HG02798 (cell line): ENCODE data around the gene MYO3B.

Source experiments
- ATAC-seq: cut with Tn5 transposase; IDR thresholded peaks from one replicate; pipeline ENCODE4 v1.9.1; 2021; ENCODE audit warnings: mild to moderate bottlenecking; ENCODE audit not compliant: unreplicated experiment, poor library complexity

Gene MYO3B

DNA sequence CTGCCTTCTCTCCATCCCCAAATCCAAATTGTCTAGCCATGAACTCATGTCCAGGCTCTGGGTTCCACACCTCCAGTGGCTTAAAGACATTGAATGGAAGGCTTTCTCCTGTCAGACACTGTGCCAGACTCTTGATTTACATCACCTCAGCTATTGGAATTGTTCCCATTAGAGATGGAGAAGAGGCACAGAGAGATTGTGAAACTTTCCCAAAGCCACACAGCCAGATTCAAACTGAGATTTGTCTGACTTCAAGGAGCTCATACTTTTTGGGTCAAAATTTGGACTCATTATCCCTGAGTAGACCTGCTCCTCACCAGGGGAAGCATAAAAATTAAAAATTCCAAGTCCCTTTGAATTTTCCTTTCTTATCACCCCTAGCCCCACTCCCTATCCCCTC lies 18.9 kb upstream of the MYO3B start:
- no peak for ATAC-seq

DNA sequence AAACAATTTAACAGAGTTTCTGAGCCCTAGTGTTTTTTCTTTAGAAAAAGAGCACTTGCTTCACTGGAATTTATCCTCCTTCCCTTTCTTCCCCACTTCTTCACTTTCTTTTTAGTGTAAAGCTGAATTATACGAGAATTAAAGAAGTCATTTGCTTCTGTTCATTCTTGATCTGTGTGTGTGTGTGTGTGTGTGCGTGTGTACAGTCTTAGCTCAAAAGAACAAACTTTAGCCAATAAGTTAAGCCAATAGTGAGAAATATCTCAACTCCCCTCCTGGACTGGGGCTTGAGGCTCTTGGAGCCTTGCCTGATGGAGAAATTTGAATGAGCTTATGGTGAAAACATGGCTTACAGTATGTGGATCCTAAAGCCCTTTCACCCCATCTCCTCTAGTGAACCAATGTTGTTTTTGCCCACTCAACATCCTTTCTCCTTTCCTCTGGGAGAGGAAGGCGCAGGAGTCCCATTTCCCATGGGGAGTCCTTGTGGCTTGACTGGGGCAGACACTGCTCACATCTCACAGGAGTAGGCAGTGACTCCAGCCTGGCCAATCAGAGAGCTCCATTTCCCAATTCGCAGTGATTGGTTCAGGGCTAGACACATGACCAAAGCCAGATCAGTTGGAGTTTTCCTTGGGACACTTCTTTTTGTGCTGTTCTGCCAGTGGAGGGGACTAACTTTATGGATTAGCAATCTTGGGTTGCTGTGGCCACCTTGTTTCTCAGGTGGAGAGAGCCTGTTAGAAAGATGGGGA lies 16.3 kb upstream of the MYO3B start:
- no peak for ATAC-seq

DNA sequence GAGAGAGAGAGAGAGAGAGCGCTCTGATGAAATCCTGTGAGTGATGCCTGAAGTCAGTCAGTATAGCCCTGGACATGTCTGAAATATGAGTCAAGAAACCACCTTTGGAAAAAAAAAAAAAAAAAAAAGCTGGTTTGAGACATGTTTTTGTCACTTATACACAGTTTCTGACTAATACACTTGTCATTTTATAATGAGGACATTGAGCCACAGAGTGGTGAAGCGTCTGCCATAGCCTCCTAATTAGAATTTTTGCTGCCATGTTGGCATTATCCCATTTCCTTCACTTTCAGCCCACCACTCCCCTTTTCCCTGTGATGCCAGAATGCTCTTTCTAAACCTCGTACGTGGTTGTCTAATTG lies 15.7 kb upstream of the MYO3B start:
- no peak for ATAC-seq

DNA sequence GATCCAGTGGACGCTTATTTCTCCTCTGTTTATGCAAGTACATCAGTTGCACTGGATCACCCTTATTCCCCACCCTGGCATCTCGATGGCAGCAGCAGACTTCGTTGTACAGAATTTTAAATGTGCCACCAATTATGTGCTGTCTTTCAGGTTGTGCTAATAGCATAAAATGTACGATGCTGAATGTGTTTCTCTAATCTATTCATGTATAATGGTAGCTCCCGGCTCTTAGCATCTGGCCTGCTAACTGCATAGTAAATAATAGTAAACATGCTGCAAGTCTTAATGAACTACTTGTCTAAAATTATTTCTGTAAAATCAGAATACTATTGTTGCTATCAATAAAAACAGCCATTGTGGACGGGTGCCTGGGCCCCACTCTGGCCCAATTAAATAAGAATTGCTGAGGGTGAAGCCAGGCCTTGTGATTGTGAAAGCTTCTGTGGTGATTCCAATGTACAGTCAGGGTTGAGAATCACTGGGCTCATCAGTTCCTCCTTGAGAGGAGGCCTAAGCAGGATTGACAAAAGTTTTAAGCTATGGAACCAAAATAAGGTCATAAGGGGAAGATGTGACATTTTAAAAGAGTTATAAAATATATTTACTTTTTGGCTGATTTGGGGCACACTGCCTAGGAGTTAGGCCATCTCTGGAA lies 14.4 kb upstream of the MYO3B start:
- ATAC-seq = no peak

DNA sequence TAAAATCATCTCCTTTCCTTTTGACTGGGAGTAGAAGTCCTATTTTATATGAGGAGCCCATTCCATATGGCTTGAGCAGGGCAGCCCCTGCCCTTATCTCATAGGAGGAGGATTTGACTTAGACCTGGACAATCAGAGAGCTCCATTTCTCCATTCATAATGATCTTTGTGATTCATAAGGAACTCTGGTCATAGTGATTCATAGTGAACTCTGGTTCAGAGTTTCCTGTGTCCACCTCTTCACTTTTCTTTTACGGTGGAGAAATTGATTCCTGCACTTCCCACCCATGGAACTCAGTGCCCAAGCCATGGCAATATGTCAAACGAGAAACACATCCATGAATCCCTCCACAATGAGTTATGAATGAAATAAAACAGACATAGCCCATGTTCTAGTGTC lies 12.8 kb upstream of the MYO3B start:
- peak; percentile 47 for ATAC-seq

DNA sequence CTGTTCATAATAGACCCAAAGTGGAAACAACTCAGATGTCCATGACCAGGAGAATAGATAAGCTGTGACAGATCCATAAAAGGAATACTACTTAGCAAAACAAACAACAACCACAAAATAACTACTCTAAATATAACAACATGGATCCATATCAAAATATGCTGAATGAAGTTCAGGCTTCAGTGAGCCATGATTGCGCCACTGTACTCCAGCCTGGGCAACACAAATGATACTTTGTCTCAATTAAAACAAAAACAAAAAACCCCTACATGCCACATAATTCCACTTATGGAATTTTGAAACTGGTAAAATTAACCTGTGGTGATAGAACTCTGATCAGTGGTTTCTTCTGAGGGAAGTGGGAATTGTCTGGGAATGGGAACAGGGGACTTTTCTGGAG lies 11.2 kb upstream of the MYO3B start:
- ATAC-seq = no peak

DNA sequence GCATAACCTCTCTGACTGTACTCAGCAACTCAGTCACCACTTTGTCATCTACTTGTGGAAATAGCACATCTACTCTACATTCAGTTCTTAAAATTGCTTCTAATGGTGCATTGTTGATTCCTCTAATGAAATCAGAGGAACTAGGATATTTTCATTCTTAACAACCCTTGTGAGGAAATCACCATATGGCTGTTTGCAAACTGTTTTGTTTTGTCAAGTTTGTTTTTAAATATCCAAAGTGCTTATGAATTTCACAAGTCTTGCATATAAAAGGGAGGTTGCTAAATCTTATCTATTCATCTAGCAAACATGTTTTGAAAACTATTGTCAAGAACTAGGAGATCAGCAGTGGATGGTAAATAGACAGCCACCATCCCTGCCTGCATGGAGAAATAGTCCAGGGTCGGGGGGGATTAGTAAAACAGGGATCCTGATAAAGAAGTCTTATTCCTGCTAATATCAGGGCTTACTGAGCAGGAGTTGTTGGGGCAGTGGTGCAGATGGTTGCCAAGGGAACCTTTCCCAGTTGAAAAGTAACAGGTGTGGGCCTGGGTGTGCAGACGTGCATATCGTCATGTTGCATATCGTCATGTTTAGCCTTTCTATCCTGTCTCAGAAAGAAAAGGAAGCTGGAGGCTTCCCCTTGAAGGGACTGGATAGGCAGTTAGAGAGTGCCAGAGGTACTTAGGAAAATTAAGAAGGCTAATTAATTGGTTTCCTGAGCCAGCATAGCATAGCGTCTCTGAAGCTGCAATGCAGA lies 7.5 kb upstream of the MYO3B start:
- ATAC-seq = no peak

DNA sequence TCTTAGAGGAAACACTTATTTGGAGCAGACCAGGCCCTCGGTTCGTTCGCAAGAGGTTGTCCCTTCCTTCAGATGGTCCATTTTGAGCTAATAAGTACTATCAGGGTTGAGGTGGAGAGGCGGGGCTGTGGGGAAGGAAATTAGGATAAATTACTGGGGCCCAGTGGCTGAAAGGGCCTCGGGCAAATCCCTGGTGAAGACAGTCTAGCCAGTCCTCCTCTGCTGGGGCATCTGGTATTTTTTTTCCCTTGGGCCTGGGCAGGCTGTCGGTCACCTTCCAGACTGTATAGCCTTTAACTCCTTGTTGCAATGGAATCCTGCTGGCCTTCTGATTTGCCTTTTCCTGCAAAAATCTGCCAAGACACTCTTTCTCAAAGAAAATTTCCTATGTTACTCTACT lies 1.7 kb upstream of the MYO3B start:
- no peak for ATAC-seq

DNA sequence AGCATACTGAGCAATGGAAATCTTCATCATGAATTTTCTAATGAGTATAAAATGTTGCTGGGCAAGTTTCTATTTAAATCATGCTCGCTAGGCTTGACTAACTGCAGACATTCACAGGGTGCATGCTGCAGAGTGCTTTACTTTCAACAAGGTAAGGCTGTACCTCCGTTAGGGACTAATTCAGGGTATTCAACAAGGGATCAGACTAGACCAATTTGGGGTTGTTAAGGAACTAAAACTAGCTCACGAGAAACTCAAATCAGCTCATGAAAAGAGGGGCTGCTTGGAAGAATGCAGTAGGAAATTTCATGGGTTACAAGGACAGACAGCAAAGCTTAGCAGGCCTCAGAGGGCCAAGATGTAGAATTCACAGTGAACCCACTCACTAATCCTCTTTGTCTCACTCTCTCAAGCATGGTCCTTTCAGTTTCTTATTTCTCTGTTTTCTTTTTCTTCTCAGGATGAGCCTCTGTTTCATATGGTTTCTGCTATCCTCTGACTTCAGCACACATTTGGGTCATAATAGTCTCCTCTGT lies 2.2 kb downstream of the MYO3B start:
- peak; percentile 75 for ATAC-seq

DNA sequence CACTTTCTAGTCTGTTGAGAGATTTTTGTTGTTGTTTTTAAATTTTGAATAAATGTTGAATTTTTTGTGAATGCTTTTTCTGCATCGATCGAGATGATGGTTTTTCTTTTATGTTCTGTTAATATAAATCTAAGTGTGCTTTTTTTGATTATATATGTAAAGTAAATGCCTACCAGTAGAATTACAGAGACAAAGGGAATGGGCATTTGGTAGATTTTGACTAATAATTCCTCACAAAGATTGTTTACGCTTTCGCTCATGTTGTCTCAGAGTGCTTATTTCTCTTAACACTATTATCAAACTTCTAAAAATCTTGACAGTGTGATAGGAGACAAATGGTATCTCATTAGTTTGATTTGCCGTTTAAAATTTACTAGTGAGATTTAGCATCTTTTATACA lies 3.7 kb downstream of the MYO3B start:
- ATAC-seq = no peak

DNA sequence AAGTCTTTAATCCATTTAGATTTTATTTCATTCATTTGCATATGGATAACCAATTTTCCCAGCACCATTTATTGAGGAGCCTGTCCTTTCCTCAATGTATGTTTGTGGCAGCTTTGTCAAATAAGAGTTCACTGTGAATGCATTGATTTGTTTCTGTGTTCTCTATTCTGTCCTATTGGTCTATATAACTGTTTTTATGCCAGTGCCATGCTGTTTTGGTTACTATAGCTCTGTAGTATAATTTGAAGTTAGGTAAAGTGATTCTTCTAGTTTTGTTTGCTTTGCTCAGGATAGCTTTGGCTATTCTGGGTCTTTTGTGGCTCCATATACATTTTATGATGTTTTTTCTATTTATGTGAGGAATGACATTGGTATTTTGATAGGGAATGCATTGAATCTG lies 7.4 kb downstream of the MYO3B start:
- no peak for ATAC-seq

DNA sequence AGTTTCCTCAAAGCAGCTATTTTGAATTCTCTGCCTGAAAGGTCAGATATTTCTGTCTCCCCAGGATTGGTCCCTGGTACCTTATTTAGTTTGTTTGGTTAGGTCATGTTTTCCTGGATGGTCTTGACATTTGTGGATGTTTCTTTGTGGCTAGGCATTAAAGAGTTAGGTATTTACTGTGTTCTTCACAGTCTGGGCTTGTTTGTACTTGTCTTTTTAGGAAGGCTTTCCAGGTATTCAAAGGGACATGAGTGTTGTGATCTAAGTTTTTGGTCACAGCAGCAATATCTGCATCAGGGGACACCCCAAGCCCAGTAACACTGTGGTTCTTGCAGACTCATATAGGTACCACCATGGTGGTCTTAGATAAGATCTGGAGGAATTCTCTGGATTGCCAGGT lies 11.8 kb downstream of the MYO3B start:
- ATAC-seq = no peak

DNA sequence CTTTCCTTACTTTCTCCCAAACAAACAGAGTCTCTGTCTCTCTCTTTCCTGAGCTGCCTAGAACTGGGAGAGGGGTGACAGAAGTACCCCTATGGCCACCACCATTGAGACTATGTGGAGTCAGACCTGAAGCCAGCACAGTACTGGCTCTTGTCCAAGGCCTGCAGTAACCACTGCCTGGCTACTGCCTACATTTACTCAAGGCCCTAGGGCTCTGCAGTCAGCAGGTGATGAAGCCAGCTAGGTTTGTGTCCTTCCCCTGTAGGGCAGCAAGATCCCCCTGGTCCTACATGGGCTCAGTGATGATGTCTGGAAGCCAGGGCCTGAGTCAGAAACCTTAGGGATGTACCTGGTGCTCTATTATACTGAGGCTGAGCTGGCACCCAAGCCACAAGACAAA lies 12.2 kb downstream of the MYO3B start:
- no peak for ATAC-seq

DNA sequence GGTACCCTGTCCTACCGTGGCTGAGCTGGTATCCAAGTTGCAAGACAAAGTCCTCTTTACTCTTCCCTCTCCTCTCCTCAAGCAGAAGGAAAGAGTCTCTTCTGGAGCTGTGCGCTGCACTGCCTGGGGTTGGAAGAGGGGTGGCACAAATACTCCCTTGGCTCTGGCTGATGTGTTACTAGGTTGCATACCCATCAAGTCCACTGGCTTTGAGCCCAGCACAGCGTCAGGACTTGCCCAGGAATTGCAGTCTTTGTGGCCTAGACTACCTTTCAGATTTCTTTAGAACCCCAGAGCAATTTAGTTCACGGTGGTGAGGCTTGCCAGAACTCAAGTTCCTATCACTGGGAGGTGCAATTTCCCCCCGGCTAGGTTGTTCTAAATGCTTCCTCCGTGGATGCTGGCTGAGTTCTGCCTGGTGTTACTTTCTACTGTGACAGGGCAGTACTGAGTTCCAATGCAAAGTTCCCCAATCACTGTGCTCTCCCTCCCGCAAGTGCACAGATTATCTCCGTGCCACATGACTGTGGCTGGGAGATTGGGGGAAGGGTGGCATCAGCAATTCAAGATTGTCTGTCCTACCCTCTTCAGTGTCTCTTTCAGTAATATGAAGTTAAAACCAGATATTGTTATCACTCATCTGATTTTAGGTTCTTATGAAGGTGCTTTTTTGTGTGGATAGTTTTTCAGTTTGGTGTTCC lies 13.4 kb downstream of the MYO3B start:
- ATAC-seq = no peak

DNA sequence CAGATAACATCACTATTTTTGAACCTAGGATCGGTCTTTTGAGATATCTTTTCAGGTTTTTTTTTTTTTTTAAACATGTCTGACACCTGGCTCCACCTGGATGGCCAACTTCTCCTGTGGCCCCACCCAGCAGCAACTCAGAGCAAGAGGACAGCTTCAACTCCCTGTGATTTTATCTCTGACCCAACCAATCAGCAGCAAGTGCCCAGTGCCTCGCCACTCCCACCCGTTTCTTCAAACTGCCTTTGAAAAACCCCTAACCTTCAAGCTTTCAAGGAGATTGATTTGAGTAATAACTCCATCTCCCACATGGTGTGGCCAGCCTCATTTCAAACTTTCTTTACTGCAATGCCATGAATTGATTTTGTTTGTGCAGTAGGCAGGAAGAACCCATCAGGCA lies 19.0 kb downstream of the MYO3B start:
- ATAC-seq = no peak

DNA sequence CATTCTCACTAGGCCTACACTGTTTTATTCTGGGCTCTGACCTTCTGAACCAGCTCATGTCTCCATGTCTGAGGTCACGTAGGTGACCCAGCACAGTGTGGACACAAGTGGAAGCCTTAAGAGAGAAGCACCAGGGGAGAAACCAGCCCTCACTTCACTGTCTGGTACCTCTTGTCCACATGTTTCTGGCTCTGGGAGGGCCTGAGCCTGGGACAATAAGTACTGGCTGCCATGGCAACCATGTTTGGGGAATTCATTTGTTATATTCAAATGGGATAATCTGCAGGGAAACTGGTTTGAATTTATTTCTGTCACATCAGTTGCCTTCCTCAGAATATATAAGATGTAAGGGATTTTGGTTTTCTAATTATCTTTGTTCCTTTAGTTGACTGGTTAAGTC lies 23.3 kb downstream of the MYO3B start:
- no peak for ATAC-seq

DNA sequence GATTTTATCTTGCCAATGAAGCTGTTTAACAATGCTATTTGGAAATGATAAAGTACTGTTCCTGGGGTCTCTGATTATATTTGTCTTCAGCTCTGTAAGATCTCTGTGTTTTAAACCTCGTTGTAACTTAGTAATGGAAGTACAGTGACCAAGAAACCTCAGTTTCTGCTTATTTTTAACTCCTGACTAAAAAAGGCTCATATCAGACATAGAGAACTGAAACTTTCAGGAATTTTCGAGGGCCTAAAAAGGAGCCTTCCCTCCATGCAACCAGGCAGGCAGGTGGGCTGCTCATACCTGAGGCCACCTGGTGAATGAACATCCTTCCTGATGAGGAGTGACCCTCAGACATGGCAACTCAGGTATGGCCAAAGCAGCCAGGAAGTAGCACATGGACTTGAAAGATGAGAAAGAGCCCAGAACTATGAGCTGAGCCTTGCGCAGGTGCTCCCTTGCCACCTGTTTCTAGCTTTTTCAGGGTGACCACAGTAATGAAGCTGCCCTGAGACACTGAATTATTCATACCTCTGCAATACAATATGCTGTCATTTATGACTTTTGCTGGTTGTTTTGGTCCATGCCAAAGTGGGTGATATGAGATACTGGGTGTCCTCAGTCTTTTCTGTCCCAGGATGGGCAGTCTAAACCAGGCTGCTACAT lies 23.9 kb downstream of the MYO3B start:
- ATAC-seq = peak; percentile 79

DNA sequence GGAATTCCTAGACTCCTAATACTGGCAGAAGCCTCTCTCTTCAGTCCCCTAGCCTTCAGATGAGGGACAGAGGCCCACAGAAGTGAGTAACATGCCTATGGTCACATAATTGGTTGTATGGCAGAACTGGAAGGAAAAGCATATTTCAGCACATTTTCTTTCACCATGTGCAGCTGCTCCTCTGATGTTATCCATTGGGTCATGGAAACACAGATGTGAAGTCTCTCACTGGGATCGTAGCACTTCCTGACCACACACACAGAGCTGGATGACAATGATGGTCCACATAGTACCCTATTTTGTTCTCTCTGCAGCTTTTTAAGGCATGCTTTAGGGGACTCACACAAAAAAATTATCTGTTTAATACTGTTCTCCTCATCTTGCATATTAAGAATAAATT lies 24.5 kb downstream of the MYO3B start:
- peak; percentile 8 for ATAC-seq

DNA sequence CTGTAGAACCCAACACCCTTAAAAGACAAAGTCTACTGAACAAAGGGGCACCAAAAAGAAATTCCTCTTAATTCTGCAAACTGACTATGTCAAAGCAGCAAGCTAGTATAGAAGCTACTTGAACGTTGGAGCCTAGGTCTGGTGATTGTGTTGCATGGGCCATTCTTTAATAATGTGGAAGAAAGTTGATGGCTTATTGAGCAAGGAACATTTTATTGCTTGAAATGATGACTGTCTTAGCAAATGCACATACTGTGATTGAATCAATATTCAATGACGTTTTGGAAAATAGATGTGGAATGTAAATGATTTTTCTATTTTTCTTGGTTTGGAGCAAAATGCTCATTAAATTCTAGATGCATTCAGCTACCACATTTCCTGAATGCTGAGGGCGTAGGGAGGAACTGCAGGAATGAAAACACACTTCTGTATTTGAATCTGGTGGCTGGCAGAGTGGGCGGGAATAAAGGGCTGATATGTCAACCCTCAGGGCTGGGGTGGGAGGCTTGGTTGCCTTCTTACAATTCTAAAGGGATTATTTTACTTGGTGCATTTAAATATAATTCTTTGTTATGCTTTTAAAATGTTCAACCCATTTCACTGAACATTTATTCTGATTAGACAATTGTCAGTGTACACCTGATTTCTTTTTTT lies 26.5 kb downstream of the MYO3B start:
- no peak for ATAC-seq

DNA sequence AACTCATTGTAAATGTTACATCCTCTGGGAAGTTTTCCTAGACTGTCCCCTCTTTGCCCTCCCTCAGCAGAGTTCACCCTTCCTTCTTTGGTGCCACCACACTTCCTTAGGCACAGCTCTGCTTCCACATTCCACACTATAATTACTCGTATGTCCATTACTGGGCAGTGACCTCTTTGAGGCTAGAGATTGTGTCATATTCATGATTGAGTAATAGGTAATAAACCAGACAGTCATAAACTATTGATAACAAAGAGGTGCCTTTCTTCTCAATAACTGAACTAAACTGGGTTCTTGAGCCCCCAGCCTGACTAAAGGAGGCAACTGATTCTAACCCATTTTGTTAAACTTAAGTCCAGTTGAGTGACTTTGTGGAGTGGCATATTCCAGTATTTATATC lies 28.3 kb downstream of the MYO3B start:
- no peak for ATAC-seq
